T-helper 2 cell (primary cell): Measurements from ENCODE around the gene JAKMIP2.
"Not testable (repeated sequence)": the region's sequence is repeated elsewhere in the genome, so short reads cannot be mapped to it uniquely, and the experiment has no call there.

Experiments
- DNase-seq, 5 experiments: peaks; one replicate each; pipeline versions ENCODE4 v3.0.0 to v3.0.0-alpha.2; 2012 to 2022

The JAKMIP2 gene

DNA sequence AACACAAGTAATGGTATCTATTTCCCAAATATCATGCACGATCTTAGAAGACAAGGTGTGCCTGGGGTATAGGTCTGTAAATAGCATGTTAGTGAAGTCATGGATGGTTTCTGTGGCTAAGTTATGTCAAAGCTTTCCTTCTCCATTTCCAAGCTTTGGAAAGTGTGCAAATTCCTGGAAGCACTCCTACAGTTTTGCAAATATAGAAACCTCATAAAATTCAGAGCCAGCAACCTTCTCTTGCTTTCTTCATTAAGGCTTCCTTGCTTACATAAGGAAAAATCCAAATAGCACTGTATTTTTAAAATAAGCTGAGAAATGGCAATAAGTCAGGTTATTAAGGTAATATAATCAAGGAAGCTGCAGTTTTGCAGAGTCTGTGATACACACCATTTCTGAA, 138.1 kb downstream of the JAKMIP2 start:
- no peak for DNase-seq

DNA sequence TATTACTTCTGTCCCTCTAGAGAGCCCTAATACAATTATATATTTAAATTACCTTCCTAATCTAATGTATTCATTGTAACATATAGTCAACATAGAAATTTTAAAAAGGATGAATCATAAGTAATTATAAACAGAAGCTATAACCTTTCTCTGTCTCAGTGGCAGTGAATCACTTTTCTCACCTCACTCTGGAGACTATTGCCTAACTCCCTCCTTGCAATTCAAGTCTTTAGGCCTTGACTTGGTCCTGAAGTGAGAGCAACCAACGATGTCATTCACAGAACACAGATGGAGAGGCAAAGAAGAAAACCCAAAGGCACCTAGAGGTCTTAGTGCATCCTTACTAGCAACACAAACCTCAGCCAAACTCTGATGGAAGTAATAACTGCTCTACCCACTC, 139.4 kb downstream of the JAKMIP2 start:
- DNase-seq: no peak

GRCh38 chr5:147642666-147643065, 139.9 kb downstream of the JAKMIP2 start:
- DNase-seq: no peak

DNA sequence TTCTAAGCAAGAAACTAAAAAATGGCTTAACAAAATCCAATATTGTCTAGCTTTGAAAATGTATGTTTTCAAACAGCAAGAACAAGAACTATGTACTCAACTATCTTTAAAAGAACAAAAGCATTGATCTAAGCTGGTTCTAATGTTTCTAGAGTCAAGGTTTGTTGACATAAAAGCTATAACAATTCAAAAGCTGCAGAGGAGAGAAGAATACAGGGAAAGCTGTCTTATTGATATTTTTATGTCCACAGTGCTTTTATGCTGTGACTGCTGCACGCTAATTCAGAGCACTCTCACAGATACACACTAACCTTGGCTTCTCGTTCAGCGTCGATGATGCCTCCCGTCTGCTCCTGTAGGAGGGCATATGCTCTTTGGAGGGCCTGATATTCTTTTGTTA, 143.2 kb downstream of the JAKMIP2 start:
- no peak for DNase-seq

DNA sequence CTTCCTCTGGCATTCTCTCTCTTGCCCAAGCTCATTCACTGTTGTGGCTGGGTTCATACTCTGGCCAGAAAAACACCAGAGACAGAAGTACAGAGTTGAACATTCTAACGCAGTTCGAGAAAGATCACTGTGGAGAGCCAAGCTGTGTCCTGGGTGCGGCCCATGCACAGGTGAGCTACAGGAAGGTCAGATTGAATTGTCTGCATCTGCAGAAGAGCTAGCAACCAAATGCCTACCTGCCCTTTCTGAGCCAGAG, 145.9 kb downstream of the JAKMIP2 start:
- DNase-seq: no peak

DNA sequence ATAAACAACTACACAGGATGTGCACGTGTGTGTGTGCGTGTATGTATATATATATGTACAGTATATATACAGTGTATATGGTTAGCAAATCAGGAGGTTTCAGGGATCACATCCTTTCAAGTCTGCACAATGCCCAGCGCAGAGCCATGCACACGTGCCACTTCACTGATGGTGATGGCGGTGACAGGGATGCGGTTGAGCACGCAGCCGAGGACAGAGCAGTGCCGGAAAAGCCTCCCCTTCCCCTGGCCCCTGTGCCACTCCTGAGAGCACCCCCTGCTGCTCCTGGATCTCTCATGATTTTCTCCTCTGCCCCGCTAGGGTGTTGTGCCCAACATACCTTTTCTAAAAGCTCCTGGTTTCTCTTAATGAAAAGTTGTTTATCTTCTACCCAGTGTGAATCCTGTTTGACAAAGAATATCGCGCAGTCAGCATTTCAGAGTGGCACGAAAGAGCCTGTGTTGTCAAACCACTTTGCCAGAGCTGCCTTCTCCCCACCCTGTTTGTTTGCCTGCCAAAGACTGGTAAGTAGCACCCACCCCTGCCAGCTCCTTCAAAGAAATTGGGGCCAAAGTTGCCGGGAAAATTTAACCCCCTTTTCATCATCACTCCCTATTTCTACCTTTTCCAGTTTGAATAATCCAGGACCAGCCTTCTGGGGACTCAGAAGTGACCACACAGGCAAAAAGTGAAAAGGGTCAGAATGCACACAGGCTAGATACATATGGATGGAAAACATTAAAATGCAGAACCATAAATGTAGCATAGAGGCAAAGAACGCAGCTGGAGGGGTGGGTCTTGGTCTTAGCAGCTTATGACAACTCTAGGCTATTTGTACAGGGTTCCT, 146.4 kb downstream of the JAKMIP2 start:
- DNase-seq: no peak

DNA sequence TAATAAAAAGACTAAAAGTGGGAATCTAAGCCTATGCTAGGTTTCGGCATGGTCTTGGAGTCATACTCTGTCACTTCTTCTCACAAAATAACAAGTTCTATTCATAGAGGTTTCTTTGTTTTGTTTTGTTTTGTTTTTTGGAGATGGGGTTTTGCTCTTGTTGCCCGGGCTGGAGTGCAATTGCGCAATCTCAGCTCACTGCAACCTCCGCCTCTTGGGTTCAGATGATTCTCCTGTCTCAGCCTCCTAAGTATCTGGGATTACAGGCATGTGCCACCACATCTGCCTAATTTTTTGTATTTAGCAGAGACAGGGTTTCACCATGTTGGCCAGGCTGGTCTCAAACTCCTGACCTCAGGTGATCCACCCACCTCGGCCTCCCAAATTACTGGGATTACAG, 147.1 kb downstream of the JAKMIP2 start:
- DNase-seq: not testable (repeated sequence)

- no peak for DNase-seq
Observed at GRCh38 chr5:147633173-147633572, 149.4 kb downstream of the JAKMIP2 start.

- DNase-seq: no peak
Observed at GRCh38 chr5:147631428-147632003, 151.0 kb downstream of the JAKMIP2 start.

DNA sequence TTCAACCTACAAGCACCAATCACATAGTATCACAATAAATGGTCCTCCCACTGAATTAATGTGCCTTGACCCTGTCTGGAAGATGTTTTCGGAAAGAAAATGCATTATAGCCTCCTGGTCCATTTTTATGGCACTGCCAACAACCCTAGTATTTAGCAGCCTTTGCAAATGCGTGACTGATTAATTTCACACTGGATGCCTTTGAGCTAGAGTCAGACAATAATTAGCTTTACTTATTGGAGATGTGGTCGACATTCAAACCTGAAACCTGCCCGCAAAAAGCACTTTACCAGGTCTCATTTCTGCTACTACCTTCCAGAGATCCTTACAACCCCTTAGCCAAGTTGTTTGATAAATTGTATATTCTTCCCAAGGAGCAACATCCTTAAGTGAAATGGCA, 153.3 kb downstream of the JAKMIP2 start:
- no peak for DNase-seq

GRCh38 chr5:147628058-147628895, 154.3 kb downstream of the JAKMIP2 start:
- peak in 3 of 5 experiments; percentile 22 to 61 (median 26) for DNase-seq

GRCh38 chr5:147626464-147626863, 156.1 kb downstream of the JAKMIP2 start:
- DNase-seq: no peak

DNA sequence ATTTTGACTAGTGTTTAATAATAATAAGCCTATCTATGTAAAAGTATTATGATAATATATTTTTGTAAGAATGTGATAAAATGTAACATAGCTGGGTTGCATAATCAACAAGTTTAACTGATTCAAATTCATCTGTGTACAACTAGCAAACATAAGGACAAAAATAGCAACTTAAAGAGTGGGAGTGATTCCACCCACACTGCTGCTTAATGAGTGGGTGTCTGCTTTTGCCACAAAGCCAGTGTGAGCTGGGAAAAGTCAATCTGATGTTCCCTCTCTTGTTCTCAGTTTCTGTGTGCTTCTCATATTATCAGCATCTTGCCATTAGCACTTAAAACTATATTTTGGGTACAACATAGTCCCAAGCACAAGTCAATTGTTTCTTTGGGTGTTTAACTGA, 161.5 kb downstream of the JAKMIP2 start:
- DNase-seq: no peak

- DNase-seq: no peak
Observed at GRCh38 chr5:147619281-147619878, 163.1 kb downstream of the JAKMIP2 start.

GRCh38 chr5:147617711-147618350, 164.7 kb downstream of the JAKMIP2 start:
- no peak for DNase-seq

DNA sequence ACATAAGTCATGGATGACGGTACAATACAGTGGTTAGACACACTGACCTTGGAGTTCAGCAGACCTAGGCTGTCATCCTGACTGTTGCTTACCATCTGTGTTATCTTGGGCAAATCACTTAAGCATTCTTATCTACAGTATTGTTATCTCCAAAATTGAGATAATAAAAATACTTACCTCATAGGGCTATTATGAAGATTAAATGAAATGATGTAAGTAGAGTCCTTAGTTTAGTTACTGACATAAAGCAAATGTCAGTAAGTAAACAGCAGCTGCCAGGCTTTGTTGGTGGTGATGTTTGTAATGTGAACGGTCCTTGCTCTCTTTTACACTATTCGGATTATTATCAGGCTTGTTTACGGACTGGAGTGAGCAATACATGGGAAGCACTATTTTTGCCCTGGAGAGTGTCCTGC, 165.3 kb downstream of the JAKMIP2 start:
- DNase-seq: no peak

GRCh38 chr5:147616421-147616820, 166.1 kb downstream of the JAKMIP2 start:
- DNase-seq: no peak

DNA sequence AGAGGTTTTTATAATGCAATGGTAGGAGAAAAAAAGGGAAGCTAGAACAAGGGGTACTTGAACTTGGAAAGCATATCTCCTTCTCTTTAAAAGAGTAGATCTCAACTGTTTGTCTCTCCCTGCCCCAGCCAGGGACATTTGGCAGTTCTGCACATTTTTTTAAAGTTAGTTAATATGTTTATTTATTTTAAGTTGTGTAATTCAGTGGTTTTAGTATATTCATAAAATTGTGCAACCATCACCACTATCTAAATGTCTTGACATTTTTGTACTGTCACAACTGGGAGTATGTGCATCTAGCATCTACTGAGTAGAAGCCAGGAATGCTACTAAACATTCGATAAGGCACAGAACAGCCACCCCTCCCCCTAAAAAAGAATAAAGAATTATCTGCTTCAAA, 169.2 kb downstream of the JAKMIP2 start:
- DNase-seq: no peak

DNA sequence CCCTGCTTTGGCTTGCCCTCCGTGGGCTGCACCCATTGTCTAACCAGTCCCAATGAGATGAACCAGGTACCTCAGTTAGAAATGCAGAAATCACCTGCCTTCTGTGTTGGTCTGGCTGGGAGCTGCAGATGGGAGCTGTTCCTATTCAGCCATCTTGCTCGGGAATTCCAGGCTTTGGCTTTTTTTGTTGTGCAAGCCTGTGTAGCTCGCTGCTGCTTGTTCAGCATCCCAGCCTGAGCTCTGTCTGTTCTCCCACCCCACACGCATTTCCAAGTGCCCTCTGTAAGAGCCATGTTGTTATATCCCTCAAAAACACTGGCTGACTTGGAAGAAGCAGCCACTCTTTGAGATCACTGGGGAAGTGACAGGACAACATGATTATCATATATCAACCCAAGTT, 171.0 kb downstream of the JAKMIP2 start:
- no peak for DNase-seq

- DNase-seq: no peak
Observed at GRCh38 chr5:147610798-147611197, 171.7 kb downstream of the JAKMIP2 start.

- no peak for DNase-seq
Observed at GRCh38 chr5:147601652-147602051, 180.9 kb downstream of the JAKMIP2 start.

- no peak for DNase-seq
Observed at GRCh38 chr5:147591120-147591519, 191.4 kb downstream of the JAKMIP2 start.

GRCh38 chr5:147590096-147590495, 192.4 kb downstream of the JAKMIP2 start:
- DNase-seq: no peak
